SK-N-DZ (cell line): ENCODE results near the gene GNB4.

Experiments
- DNase-seq: peaks from one replicate; pipeline ENCODE4 v3.0.0-alpha.2; 2015; ENCODE audit warnings: low spot score

The GNB4 gene

GRCh38 chr3:179436517-179436916 lies 14.8 kb downstream of the GNB4 start:
- no peak for DNase-seq

GRCh38 chr3:179432451-179432850 lies 18.8 kb downstream of the GNB4 start:
- DNase-seq: no peak

- DNase-seq: no peak
Observed at GRCh38 chr3:179432021-179432420, 19.2 kb downstream of the GNB4 start.

- no peak for DNase-seq
Observed at GRCh38 chr3:179430277-179430870, 20.9 kb downstream of the GNB4 start.

DNA sequence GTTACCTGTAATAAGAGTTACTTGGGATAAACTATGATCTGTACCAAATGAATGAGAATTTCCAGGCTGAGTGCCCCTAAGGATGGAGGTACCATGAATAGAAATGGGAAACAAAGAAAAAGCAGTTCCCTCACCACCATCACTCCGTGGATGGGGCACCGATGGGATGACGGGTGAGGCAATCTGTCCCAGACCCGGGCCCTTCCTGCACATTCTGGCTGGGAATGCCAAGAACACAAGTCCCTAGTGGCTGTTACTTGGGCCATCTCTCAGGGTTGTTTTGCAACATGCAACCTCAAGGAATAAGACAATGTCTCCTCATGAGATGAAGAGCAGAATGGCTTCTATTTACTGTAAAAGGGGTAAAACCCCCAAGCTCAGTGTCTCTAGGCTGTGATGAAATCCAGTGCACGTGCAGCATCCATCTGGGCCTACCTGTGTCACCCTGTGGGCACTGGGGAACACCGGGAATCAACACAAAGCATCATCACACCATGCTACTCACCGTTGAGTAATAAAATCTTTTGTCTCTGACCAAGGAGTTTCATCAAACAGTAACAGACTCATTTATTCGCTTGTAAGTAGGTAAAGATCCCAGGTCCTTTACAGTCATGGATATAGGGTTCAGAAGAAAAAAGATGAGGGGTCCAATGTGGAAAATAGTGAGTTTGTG lies 22.3 kb downstream of the GNB4 start:
- DNase-seq: no peak

DNA sequence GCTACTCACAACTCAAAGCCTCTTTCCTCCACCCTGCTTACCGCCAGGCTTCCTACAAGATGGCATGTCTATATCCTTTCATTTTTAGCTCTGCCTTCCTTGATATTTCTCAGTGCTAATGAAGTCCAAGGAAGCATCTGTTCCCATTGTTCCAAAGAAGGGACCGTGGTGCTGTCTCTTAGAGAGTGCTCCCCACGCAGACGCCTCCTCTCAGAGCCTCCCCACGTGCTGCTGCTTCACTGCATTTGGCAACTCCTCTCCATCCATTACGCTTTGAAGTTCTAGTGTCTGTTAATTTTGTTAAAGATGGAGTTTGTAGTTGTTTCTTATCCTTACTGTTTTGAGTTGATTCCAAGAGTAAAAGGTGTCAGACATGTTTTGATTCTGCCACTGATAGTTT lies 26.2 kb downstream of the GNB4 start:
- DNase-seq: no peak

DNA sequence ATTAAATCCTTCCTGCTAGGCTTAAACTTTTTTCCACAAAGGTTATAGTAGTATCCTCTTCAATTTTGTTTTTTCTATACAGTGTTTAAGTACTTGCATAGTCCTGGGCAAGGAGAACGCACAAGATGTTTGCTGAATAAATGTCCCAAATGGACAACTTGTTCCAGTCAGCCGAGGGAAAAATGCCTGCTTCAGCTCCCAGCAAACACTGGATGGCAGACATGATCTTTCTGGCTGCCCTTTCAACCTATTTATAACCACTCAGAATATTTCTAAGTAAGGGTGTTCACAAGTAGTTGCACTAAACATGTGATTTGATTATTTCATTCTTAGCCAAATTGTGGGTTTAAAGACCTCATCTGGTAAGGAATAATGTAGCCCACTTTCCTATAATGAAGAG lies 29.8 kb downstream of the GNB4 start:
- DNase-seq: no peak

- DNase-seq: no peak
Observed at GRCh38 chr3:179418610-179419009, 32.7 kb downstream of the GNB4 start.

DNA sequence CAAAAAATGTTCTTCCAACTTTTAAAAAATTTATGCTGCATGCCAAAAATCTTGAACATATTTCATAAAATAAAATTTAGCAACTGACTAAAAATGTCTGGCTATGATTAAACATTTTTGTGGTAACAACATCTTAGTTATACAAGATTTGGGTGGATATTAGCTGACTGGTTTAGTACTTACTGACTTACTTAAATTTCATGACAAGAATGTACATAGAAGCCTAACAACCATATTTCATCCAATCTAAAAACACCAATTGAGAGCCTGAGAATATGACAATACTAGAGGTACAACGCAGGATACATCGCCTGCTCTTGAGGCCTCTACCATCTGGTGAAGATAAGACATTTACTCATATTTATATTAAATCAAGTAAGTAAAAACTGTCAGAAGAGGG lies 34.6 kb downstream of the GNB4 start:
- no peak for DNase-seq

GRCh38 chr3:179415377-179415776 lies 35.9 kb downstream of the GNB4 start:
- no peak for DNase-seq

DNA sequence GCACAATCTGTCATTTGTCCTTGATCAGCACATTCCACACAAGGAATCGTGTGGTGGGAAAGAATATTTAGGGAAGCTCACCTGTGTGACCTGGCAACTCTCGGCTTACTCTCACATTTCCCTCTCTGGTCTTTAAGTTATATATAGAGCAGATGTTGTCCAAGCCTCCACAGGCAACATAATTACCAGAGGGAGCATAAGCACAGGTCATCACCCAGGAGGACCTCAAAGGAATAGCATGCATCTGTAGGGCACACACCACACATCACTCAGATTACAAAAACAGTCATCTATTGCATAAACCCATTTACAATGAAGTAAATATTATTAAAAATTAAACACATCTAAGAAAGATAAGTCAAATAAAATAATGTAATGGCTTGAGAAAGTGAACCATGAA lies 36.5 kb downstream of the GNB4 start:
- DNase-seq: no peak

- DNase-seq: no peak
Observed at GRCh38 chr3:179410999-179411398, 40.3 kb downstream of the GNB4 start.

- peak; percentile 8 for DNase-seq
Observed at GRCh38 chr3:179410331-179410730, 40.9 kb downstream of the GNB4 start.

DNA sequence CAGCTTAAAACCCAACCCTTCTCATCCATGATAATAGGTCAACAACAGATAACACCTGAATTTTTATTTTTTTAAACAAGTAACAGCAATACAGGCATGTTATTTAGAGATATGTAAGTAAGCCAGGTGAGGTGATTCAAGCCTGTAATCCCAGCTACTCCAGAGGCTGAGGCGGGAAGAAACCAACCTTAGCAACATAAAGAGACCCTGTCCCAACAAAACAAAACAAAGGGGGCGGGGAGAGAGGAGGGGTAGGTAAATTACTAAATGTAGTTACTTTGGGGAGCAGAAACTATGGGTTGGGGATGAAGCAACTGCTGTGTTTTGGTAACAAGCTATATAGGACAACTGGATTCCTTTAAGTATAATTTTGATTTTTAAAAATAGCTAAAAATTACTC lies 47.0 kb downstream of the GNB4 start:
- DNase-seq: no peak

- no peak for DNase-seq
Observed at GRCh38 chr3:179402963-179403362, 48.3 kb downstream of the GNB4 start.

DNA sequence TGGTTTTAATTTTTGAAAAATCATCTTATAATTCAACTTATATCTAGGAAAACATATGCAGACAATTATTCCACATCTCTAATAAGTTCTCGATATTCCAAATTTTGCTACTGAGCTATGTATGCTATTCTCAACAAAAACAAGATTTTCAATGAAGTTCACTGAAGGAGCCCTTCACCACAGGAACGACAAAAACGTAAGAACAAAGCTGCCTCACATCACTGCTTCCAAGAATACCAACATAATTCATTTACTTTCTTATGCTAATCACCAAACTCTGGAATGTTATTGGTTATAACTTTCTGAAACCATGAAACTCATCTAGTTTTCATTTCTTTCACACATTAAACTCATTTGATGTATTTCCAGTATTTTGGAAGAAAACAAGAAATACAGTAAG lies 49.7 kb downstream of the GNB4 start:
- no peak for DNase-seq

DNA sequence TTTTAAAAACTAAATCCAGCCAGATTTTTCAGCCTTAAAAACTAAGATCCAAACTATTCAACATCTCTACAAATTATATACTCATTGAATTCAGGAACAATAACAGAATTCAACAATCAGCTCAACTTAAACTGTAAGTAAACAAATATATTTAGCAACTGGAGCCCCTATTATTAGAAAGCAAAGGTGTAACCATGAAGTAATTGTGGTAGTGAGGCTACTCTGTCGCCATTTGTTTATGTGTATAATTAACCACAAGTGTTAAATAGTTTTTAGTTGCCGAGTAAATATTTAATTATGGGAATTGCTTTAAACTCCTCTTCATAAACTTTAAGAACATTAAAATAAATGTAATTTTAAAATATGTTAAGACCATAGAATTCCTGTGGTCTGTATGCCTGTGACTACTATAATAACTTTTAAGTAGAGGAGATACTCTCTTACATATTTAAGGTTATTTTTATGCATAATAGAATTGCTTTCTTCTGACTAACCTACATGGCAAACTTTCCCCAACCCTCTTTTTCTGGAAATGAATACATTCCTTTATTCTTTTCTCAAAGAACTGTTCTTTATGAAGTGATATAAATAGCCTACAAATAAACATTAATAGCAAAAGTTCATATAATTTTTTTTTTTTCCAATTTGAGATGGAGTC lies 52.6 kb downstream of the GNB4 start:
- no peak for DNase-seq

DNA sequence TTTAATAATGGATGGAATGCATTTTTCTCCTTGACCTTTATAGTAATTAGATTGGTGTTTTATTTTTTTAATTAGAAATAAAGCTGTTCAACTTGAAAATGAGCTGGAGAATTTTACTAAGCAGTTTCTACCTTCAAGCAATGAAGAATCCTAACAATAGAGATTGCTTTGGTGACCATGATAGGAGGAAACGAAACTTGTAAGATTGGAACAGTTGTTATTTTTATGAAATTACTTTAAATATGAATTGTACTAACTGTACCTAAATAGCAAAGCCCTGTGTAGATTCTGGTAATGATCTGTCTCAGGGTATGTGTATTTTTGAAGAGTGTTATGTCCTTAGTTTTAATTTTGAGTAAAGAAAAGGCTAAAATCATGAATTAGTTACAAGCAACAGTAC lies 59.4 kb downstream of the GNB4 start:
- no peak for DNase-seq

- no peak for DNase-seq
Observed at GRCh38 chr3:179376474-179376873, 74.8 kb downstream of the GNB4 start.

GRCh38 chr3:179375091-179375999 lies 75.9 kb downstream of the GNB4 start:
- no peak for DNase-seq

GRCh38 chr3:179373938-179374337 lies 77.3 kb downstream of the GNB4 start:
- DNase-seq: no peak

DNA sequence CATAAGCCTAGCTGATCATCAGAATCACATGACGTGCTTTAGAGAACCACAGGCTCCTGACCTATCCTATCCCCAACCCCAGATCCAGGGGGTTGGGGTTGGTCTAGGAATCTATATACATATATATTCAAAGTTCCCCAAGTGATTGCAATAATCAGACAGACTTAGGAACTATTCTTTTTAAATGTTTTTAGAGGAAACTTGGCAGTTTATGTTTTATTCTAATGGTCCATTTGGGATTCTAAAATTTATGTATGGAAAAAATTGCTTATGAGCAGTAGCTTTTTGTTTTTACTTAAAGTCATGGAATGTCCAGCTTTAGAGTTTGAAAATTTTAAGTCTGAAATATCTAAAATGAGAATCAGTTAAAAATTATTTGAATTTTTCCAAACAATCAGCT lies 81.6 kb downstream of the GNB4 start:
- DNase-seq: no peak
